Measurements from ENCODE around the gene EXTL1.
A peak's percentile ranks its signal among the peaks of the same experiment; 100 is the strongest.

The EXTL1 gene

DNA sequence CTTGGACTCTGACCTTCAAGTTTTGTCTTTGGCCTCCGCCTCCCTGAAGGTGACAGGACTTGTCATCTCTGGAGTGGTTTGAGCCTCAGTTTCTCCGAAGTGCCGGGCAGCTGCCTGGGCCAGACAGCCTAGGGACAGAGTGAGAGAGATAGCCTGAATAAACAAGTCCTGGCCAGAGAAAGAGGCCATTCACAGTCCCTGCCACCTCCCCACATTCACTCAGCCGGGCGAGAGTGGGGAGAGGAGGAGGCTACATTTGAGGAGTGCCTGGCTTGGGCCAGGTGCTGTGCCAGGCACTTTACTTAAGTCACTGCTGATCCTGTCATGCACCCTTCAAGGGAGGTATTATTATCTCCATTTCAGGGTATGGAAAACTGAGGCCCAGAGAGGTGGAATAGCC is 3.5 kb downstream of the EXTL1 start:
- no peak for TF ChIP-seq TCF12 (IDR thresholded peaks at IDR 0.05; ENCODE audit: low read depth)
- no peak for TF ChIP-seq CEBPB (IDR thresholded peaks at IDR 0.05)
- TF ChIP-seq EGR1 (IDR thresholded peaks at IDR 0.05), result no peak
- TF ChIP-seq TAF1 (IDR thresholded peaks at IDR 0.05; ENCODE audit: low read depth), result no peak
- no peak for TF ChIP-seq TEAD4 (IDR thresholded peaks at IDR 0.05)

DNA sequence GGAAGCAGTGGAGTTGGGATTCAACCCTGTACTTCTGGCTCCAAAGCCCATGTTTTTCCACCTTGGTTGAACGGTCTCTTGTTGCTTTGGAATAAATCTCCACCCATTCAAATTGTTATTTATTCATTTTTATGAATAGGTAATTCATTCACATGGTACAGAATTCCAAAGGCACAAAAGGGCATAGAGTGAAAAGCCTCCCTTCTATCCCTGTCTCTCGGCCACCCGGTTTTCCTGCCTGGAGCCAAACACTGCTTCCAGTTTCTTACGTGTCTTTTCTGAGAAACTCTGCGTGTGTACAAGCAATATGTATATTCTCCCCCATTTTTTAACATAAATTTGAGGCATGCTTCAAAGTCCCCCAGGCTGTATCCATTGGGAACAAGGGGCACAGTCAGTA is 3.9 kb downstream of the EXTL1 start:
- TF ChIP-seq FOXM1 (IDR thresholded peaks at IDR 0.05; ENCODE audit: borderline replicate concordance, low read depth) (no peak), RAD21 (IDR thresholded peaks at IDR 0.05; ENCODE audit: low read depth) (no peak), TCF12 (IDR thresholded peaks at IDR 0.05; ENCODE audit: low read depth) (no peak), EGR1 (IDR thresholded peaks at IDR 0.05) (no peak), TEAD4 (IDR thresholded peaks at IDR 0.05) (no peak), CREB1 (IDR thresholded peaks at IDR 0.05; ENCODE audit: low read depth) (no peak), TAF1 (IDR thresholded peaks at IDR 0.05; ENCODE audit: low read depth) (no peak), YY1 (IDR thresholded peaks at IDR 0.05; ENCODE audit: low read depth) (no peak), EP300 (IDR thresholded peaks at IDR 0.05; ENCODE audit: borderline replicate concordance) (no peak), CEBPB (IDR thresholded peaks at IDR 0.05) (no peak), ZBTB7A (IDR thresholded peaks at IDR 0.05; ENCODE audit: low read depth) (no peak), NFIC (IDR thresholded peaks at IDR 0.05) (no peak)
- TF ChIP-seq, protein P1, sequence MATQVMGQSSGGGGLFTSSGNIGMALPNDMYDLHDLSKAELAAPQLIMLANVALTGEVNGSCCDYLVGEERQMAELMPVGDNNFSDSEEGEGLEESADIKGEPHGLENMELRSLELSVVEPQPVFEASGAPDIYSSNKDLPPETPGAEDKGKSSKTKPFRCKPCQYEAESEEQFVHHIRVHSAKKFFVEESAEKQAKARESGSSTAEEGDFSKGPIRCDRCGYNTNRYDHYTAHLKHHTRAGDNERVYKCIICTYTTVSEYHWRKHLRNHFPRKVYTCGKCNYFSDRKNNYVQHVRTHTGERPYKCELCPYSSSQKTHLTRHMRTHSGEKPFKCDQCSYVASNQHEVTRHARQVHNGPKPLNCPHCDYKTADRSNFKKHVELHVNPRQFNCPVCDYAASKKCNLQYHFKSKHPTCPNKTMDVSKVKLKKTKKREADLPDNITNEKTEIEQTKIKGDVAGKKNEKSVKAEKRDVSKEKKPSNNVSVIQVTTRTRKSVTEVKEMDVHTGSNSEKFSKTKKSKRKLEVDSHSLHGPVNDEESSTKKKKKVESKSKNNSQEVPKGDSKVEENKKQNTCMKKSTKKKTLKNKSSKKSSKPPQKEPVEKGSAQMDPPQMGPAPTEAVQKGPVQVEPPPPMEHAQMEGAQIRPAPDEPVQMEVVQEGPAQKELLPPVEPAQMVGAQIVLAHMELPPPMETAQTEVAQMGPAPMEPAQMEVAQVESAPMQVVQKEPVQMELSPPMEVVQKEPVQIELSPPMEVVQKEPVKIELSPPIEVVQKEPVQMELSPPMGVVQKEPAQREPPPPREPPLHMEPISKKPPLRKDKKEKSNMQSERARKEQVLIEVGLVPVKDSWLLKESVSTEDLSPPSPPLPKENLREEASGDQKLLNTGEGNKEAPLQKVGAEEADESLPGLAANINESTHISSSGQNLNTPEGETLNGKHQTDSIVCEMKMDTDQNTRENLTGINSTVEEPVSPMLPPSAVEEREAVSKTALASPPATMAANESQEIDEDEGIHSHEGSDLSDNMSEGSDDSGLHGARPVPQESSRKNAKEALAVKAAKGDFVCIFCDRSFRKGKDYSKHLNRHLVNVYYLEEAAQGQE (IDR thresholded peaks at IDR 0.05; ENCODE audit: low read depth), result no peak
- TF ChIP-seq, protein P2, sequence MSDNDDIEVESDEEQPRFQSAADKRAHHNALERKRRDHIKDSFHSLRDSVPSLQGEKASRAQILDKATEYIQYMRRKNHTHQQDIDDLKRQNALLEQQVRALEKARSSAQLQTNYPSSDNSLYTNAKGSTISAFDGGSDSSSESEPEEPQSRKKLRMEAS (IDR thresholded peaks at IDR 0.05), result no peak
- TF ChIP-seq, protein P3, sequence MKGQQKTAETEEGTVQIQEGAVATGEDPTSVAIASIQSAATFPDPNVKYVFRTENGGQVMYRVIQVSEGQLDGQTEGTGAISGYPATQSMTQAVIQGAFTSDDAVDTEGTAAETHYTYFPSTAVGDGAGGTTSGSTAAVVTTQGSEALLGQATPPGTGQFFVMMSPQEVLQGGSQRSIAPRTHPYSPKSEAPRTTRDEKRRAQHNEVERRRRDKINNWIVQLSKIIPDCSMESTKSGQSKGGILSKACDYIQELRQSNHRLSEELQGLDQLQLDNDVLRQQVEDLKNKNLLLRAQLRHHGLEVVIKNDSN (IDR thresholded peaks at IDR 0.05), result no peak

DNA sequence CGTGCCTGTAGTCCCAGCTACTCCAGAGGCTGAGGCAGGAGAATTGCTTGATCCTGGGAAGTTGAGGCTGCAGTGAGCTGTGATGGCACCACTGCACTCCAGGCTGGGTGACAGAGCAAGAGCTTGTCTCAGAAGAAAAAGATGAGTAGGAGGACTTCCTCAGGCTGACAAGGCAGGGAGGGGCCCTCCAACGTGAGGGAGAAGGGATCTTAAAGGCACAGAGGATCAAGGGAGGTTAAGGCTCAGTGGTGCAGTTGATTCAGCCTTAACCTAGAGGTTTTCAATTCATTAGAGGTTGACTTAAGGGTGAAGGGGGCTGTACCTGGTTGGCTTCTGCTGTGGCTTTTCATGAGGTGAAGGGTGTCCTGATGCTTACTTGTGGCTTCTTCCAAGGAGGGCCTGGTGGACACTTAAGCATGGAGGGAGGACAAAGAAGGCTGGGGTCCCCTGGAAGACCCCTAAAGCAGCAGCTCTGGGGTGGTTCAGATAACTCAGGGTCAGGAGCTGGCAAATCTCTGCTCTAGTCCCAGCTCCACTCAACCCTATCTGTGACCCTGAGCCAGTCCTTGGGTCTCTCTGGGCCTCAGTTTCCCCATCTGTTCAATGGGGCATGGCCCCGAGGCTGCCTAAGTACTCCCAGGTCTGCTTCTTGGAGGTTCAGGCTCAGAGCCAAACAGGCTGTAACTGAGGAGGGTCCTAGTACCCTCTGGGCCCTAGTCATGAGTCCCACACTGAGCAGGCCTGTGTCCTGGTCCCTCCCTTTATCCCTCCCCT is 6.3 kb downstream of the EXTL1 start:
- TF ChIP-seq TCF12 (IDR thresholded peaks at IDR 0.05; ENCODE audit: low read depth), result no peak
- no peak for TF ChIP-seq CEBPB (IDR thresholded peaks at IDR 0.05)
- no peak for TF ChIP-seq TAF1 (IDR thresholded peaks at IDR 0.05; ENCODE audit: low read depth)
- TF ChIP-seq NFIC (IDR thresholded peaks at IDR 0.05), result no peak
- no peak for TF ChIP-seq EGR1 (IDR thresholded peaks at IDR 0.05)
- no peak for TF ChIP-seq FOXM1 (IDR thresholded peaks at IDR 0.05; ENCODE audit: borderline replicate concordance, low read depth)
- TF ChIP-seq, protein P1 (IDR thresholded peaks at IDR 0.05; ENCODE audit: low read depth), result no peak
- no peak for TF ChIP-seq ZBTB7A (IDR thresholded peaks at IDR 0.05; ENCODE audit: low read depth)

DNA sequence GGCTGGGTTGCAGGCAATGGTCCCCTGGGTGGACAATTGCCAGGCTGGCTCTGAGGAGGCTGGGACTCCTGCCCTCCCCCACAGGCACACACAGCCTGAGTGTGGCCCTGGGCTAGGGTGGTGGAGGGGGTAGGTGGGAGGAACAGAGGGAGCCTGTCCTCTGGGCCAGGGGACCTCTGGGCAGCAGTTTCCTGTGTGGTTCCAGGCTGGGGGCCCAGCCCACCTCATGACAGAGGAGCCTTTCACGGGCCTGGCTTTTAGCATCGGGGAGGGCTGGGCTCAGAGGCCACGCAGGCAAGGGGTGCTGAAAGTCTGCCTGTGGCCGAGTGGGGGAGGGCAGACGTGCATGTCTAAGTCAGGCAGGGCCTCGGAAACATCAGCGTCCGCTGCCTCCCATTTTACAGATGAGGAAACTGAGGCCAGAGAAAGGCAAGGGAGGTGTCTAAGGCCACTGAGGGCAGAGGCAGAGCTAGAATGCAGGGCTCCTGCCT is 7.0 kb downstream of the EXTL1 start:
- TF ChIP-seq TAF1 (IDR thresholded peaks at IDR 0.05; ENCODE audit: low read depth), result no peak
- no peak for TF ChIP-seq TCF12 (IDR thresholded peaks at IDR 0.05; ENCODE audit: low read depth)
- no peak for TF ChIP-seq EGR1 (IDR thresholded peaks at IDR 0.05)

DNA sequence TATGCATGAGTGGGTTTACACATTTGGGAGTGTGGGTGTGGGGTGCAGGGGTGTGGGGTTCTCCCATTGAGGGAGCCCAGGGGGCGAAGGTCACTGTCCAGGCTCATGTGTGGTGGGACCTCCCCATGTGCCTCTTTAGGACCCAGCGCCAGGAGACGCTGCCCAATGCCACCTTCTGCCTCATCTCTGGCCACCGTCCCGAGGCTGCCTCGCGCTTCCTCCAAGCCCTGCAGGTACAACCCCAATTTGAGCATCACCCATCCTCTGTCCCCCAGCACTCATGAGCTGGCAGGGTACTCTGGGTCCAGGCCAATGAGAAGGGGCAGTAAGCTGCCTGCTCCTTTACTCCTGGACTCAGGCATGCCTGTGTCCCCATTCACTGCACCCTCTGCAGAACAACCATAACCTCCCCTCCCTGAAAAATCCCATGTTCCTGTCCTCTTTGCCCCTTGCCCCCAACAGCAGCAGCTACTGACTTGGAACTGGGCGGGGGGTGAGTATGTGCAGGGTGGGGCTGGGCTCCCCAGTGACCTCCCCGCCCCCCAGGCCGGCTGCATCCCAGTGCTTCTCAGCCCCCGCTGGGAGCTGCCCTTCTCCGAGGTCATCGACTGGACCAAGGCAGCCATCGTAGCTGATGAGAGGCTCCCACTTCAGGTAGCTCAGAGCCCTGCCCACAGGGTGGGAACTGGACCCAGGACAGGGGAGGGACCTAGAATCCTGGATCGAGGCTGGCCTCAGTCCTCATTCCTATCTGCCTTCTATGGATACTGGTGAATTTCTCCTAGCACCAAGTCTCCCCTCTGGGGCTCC is 7.7 kb downstream of the EXTL1 start:
- TF ChIP-seq NFIC (IDR thresholded peaks at IDR 0.05) (no peak), CREB1 (IDR thresholded peaks at IDR 0.05; ENCODE audit: low read depth) (no peak), TCF12 (IDR thresholded peaks at IDR 0.05; ENCODE audit: low read depth) (no peak), YY1 (IDR thresholded peaks at IDR 0.05; ENCODE audit: low read depth) (no peak), CEBPB (IDR thresholded peaks at IDR 0.05) (no peak), EGR1 (IDR thresholded peaks at IDR 0.05) (no peak)

DNA sequence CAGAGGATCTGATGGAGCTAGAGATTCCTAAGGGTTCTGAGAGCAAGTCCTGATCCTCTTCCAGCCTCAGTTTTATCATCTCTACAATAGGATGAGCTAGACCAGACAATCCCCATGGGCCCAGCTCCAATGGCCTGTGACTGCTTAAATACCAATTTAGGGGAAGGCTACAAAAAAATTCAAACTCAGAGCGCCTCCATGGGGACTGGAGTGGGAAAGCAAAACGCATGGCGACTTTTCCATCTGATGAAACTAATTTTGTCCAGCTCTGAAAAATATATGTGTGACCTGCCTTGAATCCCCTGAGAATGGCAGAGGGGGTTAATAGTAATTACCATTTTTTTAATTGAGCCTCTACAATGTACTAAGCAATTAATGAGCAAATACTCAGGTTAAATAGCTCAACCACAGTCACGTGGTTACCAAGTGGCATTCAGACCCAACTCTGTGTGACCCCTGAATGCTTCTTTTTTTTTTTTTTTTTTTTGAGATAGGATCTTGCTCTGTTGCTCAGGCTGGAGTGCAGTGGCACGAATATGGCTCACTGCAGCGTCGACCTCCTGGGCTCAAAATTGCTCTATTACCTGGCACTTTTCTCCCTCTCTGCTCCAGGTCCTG is 8.4 kb downstream of the EXTL1 start:
- no peak for TF ChIP-seq TCF12 (IDR thresholded peaks at IDR 0.05; ENCODE audit: low read depth)
- no peak for TF ChIP-seq ZBTB7A (IDR thresholded peaks at IDR 0.05; ENCODE audit: low read depth)
- TF ChIP-seq YY1 (IDR thresholded peaks at IDR 0.05; ENCODE audit: low read depth), result no peak
- TF ChIP-seq, protein P3 (IDR thresholded peaks at IDR 0.05), result no peak
- no peak for TF ChIP-seq EP300 (IDR thresholded peaks at IDR 0.05; ENCODE audit: borderline replicate concordance)
- peak; percentile 38 for TF ChIP-seq RAD21 (IDR thresholded peaks at IDR 0.05; ENCODE audit: low read depth)

Data from Ishikawa (cell line).